Liver (tissue), 9 donors: ENCODE results near the gene DHRS9. TPM values are rescaled to one million over a fixed set of nuclear protein-coding genes. Genes with fewer than 3 reads are reported as not detected.
A peak's percentile ranks its signal among the peaks of the same experiment; 100 is the strongest.

Experiments
- DNase-seq: peaks from one replicate; pipeline ENCODE4 v3.0.0-alpha.2; 2017; ENCODE audit warnings: low spot score
- H3K27ac ChIP-seq, 2 donors: one replicate each; pipeline ENCODE4 v1.7.0; 2013; ENCODE audit warnings: inconsistent platforms in 2 of 2, low read length in 2 of 2, control low read depth in 1 of 2, low read depth in 1 of 2, mild to moderate bottlenecking in 1 of 2
- H3K27me3 ChIP-seq, 4 donors: one replicate each; pipeline versions ENCODE4 v1.6.1 to v1.7.0; 2013; ENCODE audit warnings: low read length in 3 of 4, inconsistent platforms in 1 of 4, mild to moderate bottlenecking in 1 of 4, moderate library complexity in 1 of 4; ENCODE audit not compliant: control insufficient read depth in 4 of 4, insufficient read depth in 4 of 4
- H3K36me3 ChIP-seq, 4 donors: one replicate each; pipeline versions ENCODE4 v1.6.1 to v1.7.0; 2013; ENCODE audit warnings: low read length in 3 of 4, mild to moderate bottlenecking in 3 of 4, low read depth in 1 of 4, moderate library complexity in 1 of 4; ENCODE audit not compliant: control insufficient read depth in 4 of 4, insufficient read depth in 3 of 4
- H3K4me1 ChIP-seq, 4 donors: one replicate each; pipeline versions ENCODE4 v1.6.1 to v1.7.0; 2013; ENCODE audit warnings: low read length in 3 of 4, mild to moderate bottlenecking in 3 of 4, moderate library complexity in 1 of 4; ENCODE audit not compliant: control insufficient read depth in 4 of 4, insufficient read depth in 4 of 4
- H3K4me3 ChIP-seq, 3 donors: one replicate each; pipeline versions ENCODE4 v1.6.1 to v1.7.0; 2013; ENCODE audit warnings: low read length in 3 of 3, control low read depth in 1 of 3, low read depth in 1 of 3, mild to moderate bottlenecking in 1 of 3
- H3K9ac ChIP-seq, 2 donors: one replicate each; pipeline ENCODE4 v1.7.0; 2013; ENCODE audit warnings: low read length in 2 of 2, mild to moderate bottlenecking in 2 of 2, moderate library complexity in 2 of 2, control low read depth in 1 of 2, low read depth in 1 of 2
- H3K9me3 ChIP-seq, 4 donors: one replicate each; pipeline versions ENCODE4 v1.6.1 to v1.7.0; 2013; ENCODE audit warnings: low read length in 3 of 4; ENCODE audit not compliant: control insufficient read depth in 4 of 4
- EGR1 ChIP-seq, 2 donors: IDR thresholded peaks; 2 replicates each; pipeline ENCODE4 v1.6.1; 2016 to 2018; ENCODE audit warnings: antibody characterized with exemption in 2 of 2, low read depth in 2 of 2
- FOXA1 ChIP-seq: IDR thresholded peaks from 2 replicates; pipeline ENCODE4 v1.6.1; 2016; ENCODE audit warnings: antibody characterized with exemption
- FOXA2 ChIP-seq: IDR thresholded peaks from 2 replicates; pipeline ENCODE4 v1.6.1; 2016; ENCODE audit warnings: antibody characterized with exemption
- HNF4A ChIP-seq, 2 donors: conservative IDR thresholded peaks; 2 replicates each; pipeline ENCODE4 v1.6.1; 2016; ENCODE audit warnings: antibody characterized with exemption in 2 of 2, mild to moderate bottlenecking in 2 of 2
- HNF4G ChIP-seq: IDR thresholded peaks from 2 replicates; pipeline ENCODE4 v1.6.1; 2016; ENCODE audit warnings: antibody characterized with exemption
- JUND ChIP-seq, 2 donors: IDR thresholded peaks; 2 replicates each; pipeline ENCODE4 v1.6.1; 2016; ENCODE audit warnings: antibody characterized with exemption in 2 of 2
- RAD21 ChIP-seq, 2 donors: IDR thresholded peaks; 2 replicates each; pipeline ENCODE4 v1.6.1; 2016; ENCODE audit warnings: antibody characterized with exemption in 2 of 2, mild to moderate bottlenecking in 2 of 2
- RXRA ChIP-seq, 2 donors: IDR thresholded peaks; 2 replicates each; pipeline ENCODE4 v1.6.1; 2017 to 2018; ENCODE audit warnings: antibody characterized with exemption in 2 of 2, mild to moderate bottlenecking in 1 of 2
- SP1 ChIP-seq: IDR thresholded peaks from 2 replicates; pipeline ENCODE4 v1.6.1; 2018; ENCODE audit warnings: antibody characterized with exemption, mild to moderate bottlenecking
- TAF1 ChIP-seq: conservative IDR thresholded peaks from 2 replicates; pipeline ENCODE4 v1.6.1; 2016; ENCODE audit warnings: antibody characterized with exemption, mild to moderate bottlenecking
- YY1 ChIP-seq: IDR thresholded peaks from 2 replicates; pipeline ENCODE4 v1.6.1; 2016; ENCODE audit warnings: antibody characterized with exemption, mild to moderate bottlenecking
- WGBS: extraction: QIAGEN DNeasy Blood & Tissue Kit; methylation state at CpG from one replicate; pipeline ENCODE4 v1.1.7; 2013; 5-methylcytosine and 5-hydroxymethylcytosine counted together
- polyA plus RNA-seq, 2 donors: library from polyadenylated mRNA; stranded (reverse) in 1 of 2; unstranded in 1 of 2; fragments of 200-250 nt in 1 of 2; fragments of >200 nt in 1 of 2; fragmentation: Nextera tagmentation in 1 of 2; extraction: Ambion mirVana in 1 of 2; gene quantifications; one replicate each; pipeline versions ENCODE4 v1.2.1 to v1.2.3, GENCODE V29; 2013 to 2015
- total RNA-seq, 2 donors: library from RNA; depleted of rRNA; stranded (reverse); fragments of >200 nt; gene quantifications; one replicate each; pipeline ENCODE4 v1.2.3, GENCODE V29; 2014
- TF ChIP-seq, protein P1 (sequence below): fragments of 150-350 bp; IDR thresholded peaks from 2 replicates; pipeline ENCODE4 v1.5.1; 2017; ENCODE audit warnings: improper control_type of control experiment, low read depth, low read length; ENCODE audit not compliant: missing input control
- TF ChIP-seq, protein P2 (sequence below): IDR thresholded peaks from 2 replicates; pipeline ENCODE4 v1.6.1; 2016; ENCODE audit warnings: antibody characterized with exemption
- TF ChIP-seq, protein P3 (sequence below): IDR thresholded peaks from 2 replicates; pipeline ENCODE4 v1.6.1; 2016; ENCODE audit warnings: antibody characterized with exemption
- donor health status: healthy.
- donor health status: healthy.
- donor health status: healthy.
- donor health status: healthy.
- donor health status: healthy.

Gene DHRS9
- total and polyA plus RNA-seq, 4 donors, result 0.25 to 0.93 (median 0.63) TPM

DNA sequence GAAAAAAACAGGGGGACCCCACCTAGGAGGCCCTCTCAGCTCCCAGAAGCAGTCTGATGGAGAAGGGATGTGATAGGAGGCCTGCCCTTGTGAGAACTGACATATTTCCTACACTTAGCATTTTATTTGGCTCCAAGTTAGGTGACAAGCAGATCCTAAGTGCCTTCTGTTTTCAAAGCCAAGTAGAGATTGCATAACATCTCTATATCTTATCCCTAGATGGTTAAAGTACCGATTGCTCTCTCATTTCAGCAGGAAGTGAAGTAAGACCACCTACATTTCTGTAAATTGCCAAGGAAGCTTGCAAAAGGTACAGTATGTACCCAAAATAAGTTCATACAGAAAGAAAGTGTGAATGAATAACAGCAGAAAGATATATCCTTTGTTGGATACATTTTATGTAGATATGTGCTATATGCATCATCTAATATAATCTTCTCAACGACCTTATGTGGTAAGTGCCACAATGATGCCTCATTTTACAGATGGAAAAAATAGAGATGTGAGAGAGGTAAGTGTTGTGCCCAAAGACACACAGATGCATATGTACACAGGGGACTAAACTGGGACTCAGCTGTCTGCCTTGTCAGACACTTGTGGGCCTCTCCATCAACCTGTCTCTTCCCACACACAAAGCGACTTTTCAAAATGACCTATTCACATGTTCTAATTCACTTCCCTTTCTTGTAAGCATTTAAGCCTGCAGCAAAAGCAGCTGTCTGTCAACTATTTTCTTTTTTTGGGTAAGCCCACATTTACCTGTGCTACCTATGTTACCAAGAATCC is 38.9 kb downstream of the DHRS9 start:
- Histone ChIP-seq H3K36me3 (no peaks in the 10 kb centered on the region), H3K27me3 (no peaks in the 10 kb centered on the region), H3K4me1 (no peaks in the 10 kb centered on the region), H3K4me3 (no peak overlapping the region), H3K9ac (no peak overlapping the region), H3K9me3 (no peaks in the 10 kb centered on the region), H3K27ac (no peak overlapping the region)
- WGBS, result 59% methylated on average over 3 of the region's 3 CpGs
- no peak for DNase-seq
- TF ChIP-seq RXRA (IDR thresholded peaks at IDR 0.05) (no peak), EGR1 (IDR thresholded peaks at IDR 0.05; ENCODE audit: low read depth in 2 of 2) (no peak), TAF1 (no peak), JUND (IDR thresholded peaks at IDR 0.05) (no peak), FOXA2 (no peak), RAD21 (IDR thresholded peaks at IDR 0.05) (no peak), YY1 (no peak), SP1 (no peak), HNF4G (no peak), FOXA1 (no peak), HNF4A (conservative IDR thresholded peaks at IDR 0.05) (no peak)
- TF ChIP-seq, protein P1, sequence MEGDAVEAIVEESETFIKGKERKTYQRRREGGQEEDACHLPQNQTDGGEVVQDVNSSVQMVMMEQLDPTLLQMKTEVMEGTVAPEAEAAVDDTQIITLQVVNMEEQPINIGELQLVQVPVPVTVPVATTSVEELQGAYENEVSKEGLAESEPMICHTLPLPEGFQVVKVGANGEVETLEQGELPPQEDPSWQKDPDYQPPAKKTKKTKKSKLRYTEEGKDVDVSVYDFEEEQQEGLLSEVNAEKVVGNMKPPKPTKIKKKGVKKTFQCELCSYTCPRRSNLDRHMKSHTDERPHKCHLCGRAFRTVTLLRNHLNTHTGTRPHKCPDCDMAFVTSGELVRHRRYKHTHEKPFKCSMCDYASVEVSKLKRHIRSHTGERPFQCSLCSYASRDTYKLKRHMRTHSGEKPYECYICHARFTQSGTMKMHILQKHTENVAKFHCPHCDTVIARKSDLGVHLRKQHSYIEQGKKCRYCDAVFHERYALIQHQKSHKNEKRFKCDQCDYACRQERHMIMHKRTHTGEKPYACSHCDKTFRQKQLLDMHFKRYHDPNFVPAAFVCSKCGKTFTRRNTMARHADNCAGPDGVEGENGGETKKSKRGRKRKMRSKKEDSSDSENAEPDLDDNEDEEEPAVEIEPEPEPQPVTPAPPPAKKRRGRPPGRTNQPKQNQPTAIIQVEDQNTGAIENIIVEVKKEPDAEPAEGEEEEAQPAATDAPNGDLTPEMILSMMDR, result no peak
- TF ChIP-seq, protein P2, sequence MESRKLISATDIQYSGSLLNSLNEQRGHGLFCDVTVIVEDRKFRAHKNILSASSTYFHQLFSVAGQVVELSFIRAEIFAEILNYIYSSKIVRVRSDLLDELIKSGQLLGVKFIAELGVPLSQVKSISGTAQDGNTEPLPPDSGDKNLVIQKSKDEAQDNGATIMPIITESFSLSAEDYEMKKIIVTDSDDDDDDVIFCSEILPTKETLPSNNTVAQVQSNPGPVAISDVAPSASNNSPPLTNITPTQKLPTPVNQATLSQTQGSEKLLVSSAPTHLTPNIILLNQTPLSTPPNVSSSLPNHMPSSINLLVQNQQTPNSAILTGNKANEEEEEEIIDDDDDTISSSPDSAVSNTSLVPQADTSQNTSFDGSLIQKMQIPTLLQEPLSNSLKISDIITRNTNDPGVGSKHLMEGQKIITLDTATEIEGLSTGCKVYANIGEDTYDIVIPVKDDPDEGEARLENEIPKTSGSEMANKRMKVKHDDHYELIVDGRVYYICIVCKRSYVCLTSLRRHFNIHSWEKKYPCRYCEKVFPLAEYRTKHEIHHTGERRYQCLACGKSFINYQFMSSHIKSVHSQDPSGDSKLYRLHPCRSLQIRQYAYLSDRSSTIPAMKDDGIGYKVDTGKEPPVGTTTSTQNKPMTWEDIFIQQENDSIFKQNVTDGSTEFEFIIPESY, result no peak
- TF ChIP-seq, protein P3, sequence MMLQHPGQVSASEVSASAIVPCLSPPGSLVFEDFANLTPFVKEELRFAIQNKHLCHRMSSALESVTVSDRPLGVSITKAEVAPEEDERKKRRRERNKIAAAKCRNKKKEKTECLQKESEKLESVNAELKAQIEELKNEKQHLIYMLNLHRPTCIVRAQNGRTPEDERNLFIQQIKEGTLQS, result no peak

DNA sequence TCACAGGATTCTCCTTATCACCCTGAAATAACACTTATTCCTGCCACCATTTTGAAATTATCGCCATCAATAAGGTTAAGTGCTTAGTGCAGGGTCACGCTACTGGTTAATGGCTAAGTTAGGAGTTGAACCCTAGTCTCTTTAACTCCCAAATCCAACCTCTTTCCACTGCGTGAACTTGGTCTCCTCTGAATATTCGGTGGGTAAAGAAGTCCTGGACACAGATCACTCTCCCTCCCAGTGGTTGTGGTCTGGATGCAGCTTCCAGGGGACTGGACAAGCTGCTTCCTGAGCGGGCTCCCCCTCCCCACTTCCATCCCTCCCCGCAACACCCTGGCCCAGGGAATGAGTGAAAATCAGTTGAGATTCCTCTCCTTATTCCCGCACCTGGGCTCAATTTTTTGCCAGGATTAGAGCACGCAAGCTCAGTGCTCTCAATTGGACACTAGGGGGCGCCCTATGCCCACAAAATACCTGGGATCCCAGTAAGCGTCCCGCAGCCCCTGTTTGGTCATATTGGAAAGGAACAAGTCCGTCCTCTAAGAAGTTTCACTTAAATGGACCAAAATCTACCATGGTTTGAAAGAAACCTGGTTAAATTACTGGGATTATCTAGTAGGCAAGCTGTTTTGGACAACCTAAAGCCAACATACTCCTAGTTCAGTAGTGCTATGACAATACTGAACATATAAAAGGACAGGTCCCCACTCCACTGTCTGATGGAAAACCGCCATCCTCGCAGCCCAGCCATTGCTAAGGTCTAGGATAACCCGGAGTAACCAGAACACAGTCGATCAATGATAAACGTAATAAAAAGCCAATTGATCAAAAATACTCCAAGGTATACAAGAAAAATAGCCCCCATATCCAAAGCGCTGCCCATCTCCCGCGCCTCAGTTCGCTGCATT is 40.4 kb downstream of the DHRS9 start:
- H3K36me3 ChIP-seq, result no peaks in the 10 kb centered on the region
- no peak overlapping the region for H3K9ac ChIP-seq
- no peak overlapping the region for H3K4me3 ChIP-seq
- H3K9me3 ChIP-seq, result no peaks in the 10 kb centered on the region
- DNase-seq, result peak; percentile 81
- no peak overlapping the region for H3K27ac ChIP-seq
- no peaks in the 10 kb centered on the region for H3K4me1 ChIP-seq
- no peaks in the 10 kb centered on the region for H3K27me3 ChIP-seq
- 48% methylated on average over 21 of the region's 21 CpGs for WGBS
- TF ChIP-seq SP1, result no peak
- TF ChIP-seq, protein P1, result peak; percentile 95
- peak; percentile 93 to 96 for TF ChIP-seq RAD21 (IDR thresholded peaks at IDR 0.05)
